ENCODE data around the gene GIPC2.

GIPC2 gene

GRCh38 chr1:78143152-78143551 is 97.4 kb downstream of the GIPC2 start:
- TF ChIP-seq CTCF (IDR thresholded peaks at IDR 0.05) = no peak

GRCh38 chr1:78143673-78144072 is 97.9 kb downstream of the GIPC2 start:
- TF ChIP-seq CTCF (IDR thresholded peaks at IDR 0.05) = no peak

- peak; percentile 90 for TF ChIP-seq CTCF (IDR thresholded peaks at IDR 0.05)
Observed at GRCh38 chr1:78145105-78145580, 99.4 kb downstream of the GIPC2 start.

- no peak for TF ChIP-seq CTCF (IDR thresholded peaks at IDR 0.05)
Observed at GRCh38 chr1:78146205-78146771, 100.5 kb downstream of the GIPC2 start.

GRCh38 chr1:78147031-78147430 is 101.3 kb downstream of the GIPC2 start:
- TF ChIP-seq CTCF (IDR thresholded peaks at IDR 0.05) = no peak

GRCh38 chr1:78153092-78153736 is 107.4 kb downstream of the GIPC2 start:
- TF ChIP-seq CTCF (IDR thresholded peaks at IDR 0.05) = no peak

- no peak for TF ChIP-seq CTCF (IDR thresholded peaks at IDR 0.05)
Observed at GRCh38 chr1:78155121-78155520, 109.4 kb downstream of the GIPC2 start.

Measured in LNCAP (cell line).